Mesenchymal stem cell (in vitro differentiated cells and primary cell): Measurements from ENCODE around the gene THBD. TPM values are rescaled to one million over a fixed set of nuclear protein-coding genes. Genes with fewer than 3 reads are reported as not detected.

Experiments used
- DNase-seq: peaks from one replicate; pipeline ENCODE4 v3.0.0-alpha.2; 2013
- H2AFZ ChIP-seq: one replicate; pipeline ENCODE4 v1.6.1; 2013; ENCODE audit warnings: low read depth, mild to moderate bottlenecking, control low read depth, inconsistent platforms, low read length, moderate library complexity
- H2AK5ac ChIP-seq: 2 replicates; pipeline ENCODE4 v1.6.1; 2013; ENCODE audit warnings: low read length, moderate library complexity, mild to moderate bottlenecking, inconsistent platforms; ENCODE audit not compliant: severe bottlenecking
- H2BK120ac ChIP-seq: one replicate; pipeline ENCODE4 v1.6.1; 2013; ENCODE audit warnings: low read depth, mild to moderate bottlenecking, inconsistent platforms, low read length, moderate library complexity
- H2BK12ac ChIP-seq, 2 experiments: one replicate each; pipeline ENCODE4 v1.6.1; 2013; ENCODE audit warnings: inconsistent platforms in 2 of 2, low read length in 2 of 2, mild to moderate bottlenecking in 2 of 2, moderate library complexity in 2 of 2, control low read depth in 1 of 2
- H2BK15ac ChIP-seq: one replicate; pipeline ENCODE4 v1.6.1; 2013; ENCODE audit warnings: mild to moderate bottlenecking, low read depth, inconsistent platforms; ENCODE audit not compliant: poor library complexity, severe bottlenecking
- H2BK5ac ChIP-seq: 2 replicates; pipeline ENCODE4 v1.6.1; 2013; ENCODE audit warnings: low read depth, mild to moderate bottlenecking, low read length, control low read depth, inconsistent platforms; ENCODE audit not compliant: poor library complexity, severe bottlenecking
- H3K14ac ChIP-seq, 2 experiments: one replicate each; pipeline ENCODE4 v1.6.1; 2013; ENCODE audit warnings: inconsistent platforms in 2 of 2, low read length in 2 of 2, control low read depth in 1 of 2, mild to moderate bottlenecking in 1 of 2, moderate library complexity in 1 of 2
- H3K18ac ChIP-seq, 2 experiments: one replicate each; pipeline ENCODE4 v1.6.1; 2013; ENCODE audit warnings: inconsistent platforms in 2 of 2, low read length in 2 of 2, control low read depth in 1 of 2, low read depth in 1 of 2, mild to moderate bottlenecking in 1 of 2
- H3K23ac ChIP-seq, 2 experiments: one replicate each; pipeline ENCODE4 v1.6.1; 2013; ENCODE audit warnings: inconsistent platforms in 2 of 2, low read length in 2 of 2, mild to moderate bottlenecking in 2 of 2, moderate library complexity in 2 of 2, control low read depth in 1 of 2
- H3K27ac ChIP-seq: 2 replicates; pipeline ENCODE4 v1.5.1; 2013; ENCODE audit warnings: mild to moderate bottlenecking, moderate library complexity, low read length, control low read depth, inconsistent platforms; ENCODE audit not compliant: poor library complexity, severe bottlenecking
- H3K27me3 ChIP-seq, 2 experiments: 2 replicates each; pipeline versions ENCODE4 v1.6.1 to v1.7.0; 2013; ENCODE audit warnings: low read length in 2 of 2, mild to moderate bottlenecking in 2 of 2, moderate library complexity in 2 of 2, control low read depth in 1 of 2, inconsistent platforms in 1 of 2; ENCODE audit not compliant: control insufficient read depth in 1 of 2, insufficient read depth in 1 of 2
- H3K36me3 ChIP-seq, 2 experiments: 2 replicates each; pipeline versions ENCODE4 v1.6.1 to v1.7.0; 2013; ENCODE audit warnings: low read length in 2 of 2, control low read depth in 1 of 2, inconsistent platforms in 1 of 2, low read depth in 1 of 2, mild to moderate bottlenecking in 1 of 2; ENCODE audit not compliant: insufficient read depth in 2 of 2, control insufficient read depth in 1 of 2
- H3K4ac ChIP-seq, 2 experiments: one replicate each; pipeline ENCODE4 v1.6.1; 2013; ENCODE audit warnings: inconsistent platforms in 2 of 2, low read length in 2 of 2, mild to moderate bottlenecking in 2 of 2, moderate library complexity in 2 of 2, control low read depth in 1 of 2, low read depth in 1 of 2
- H3K4me1 ChIP-seq: 2 replicates; pipeline ENCODE4 v1.6.1; 2013; ENCODE audit warnings: low read depth, low read length, control low read depth; ENCODE audit not compliant: control insufficient read depth, insufficient read depth
- H3K4me2 ChIP-seq: 2 replicates; pipeline ENCODE4 v1.6.1; 2013; ENCODE audit warnings: low read length, mild to moderate bottlenecking, inconsistent platforms; ENCODE audit not compliant: poor library complexity, severe bottlenecking
- H3K4me3 ChIP-seq, 2 experiments: 2 replicates each; pipeline versions ENCODE4 v1.5.1 to v1.7.0; 2013; ENCODE audit warnings: low read length in 2 of 2, mild to moderate bottlenecking in 2 of 2, control low read depth in 1 of 2, low read depth in 1 of 2; ENCODE audit not compliant: insufficient read depth in 1 of 2
- H3K79me1 ChIP-seq: replicated peaks from 2 replicates; pipeline ENCODE4 v1.6.1; 2013; ENCODE audit warnings: mild to moderate bottlenecking, control low read depth, low read length, inconsistent platforms; ENCODE audit not compliant: poor library complexity, severe bottlenecking
- H3K9ac ChIP-seq: 2 replicates; pipeline ENCODE4 v1.7.0; 2013; ENCODE audit warnings: mild to moderate bottlenecking, low read length, moderate library complexity
- H3K9me3 ChIP-seq: 2 replicates; pipeline ENCODE4 v1.7.0; 2013; ENCODE audit warnings: mild to moderate bottlenecking, low read length; ENCODE audit not compliant: control insufficient read depth
- H4K8ac ChIP-seq: one replicate; pipeline ENCODE4 v1.6.1; 2013; ENCODE audit warnings: inconsistent platforms, mild to moderate bottlenecking, low read length, moderate library complexity
- H4K91ac ChIP-seq: one replicate; pipeline ENCODE4 v1.6.1; 2013; ENCODE audit warnings: mild to moderate bottlenecking, low read length, inconsistent platforms
- WGBS: methylation state at CpG from one replicate; pipeline ENCODE4 v1.1.7; 2013; ENCODE audit warnings: mixed read lengths; 5-methylcytosine and 5-hydroxymethylcytosine counted together
- polyA plus RNA-seq, 2 experiments: library from polyadenylated mRNA; stranded (reverse); fragments of 200-250 nt; gene quantifications; one replicate each; pipeline ENCODE4 v1.2.3, GENCODE V29; 2013

THBD gene
- polyA plus RNA-seq (2013, experiment 1 of 2), result 9.7 TPM
- 9.8 TPM for polyA plus RNA-seq (2013, experiment 2 of 2)

GRCh38 chr20:23049201-23050075, at the start of gene THBD:
Gene THBD (minus strand): TSS chr20:23049672. CDS start chr20:23049504, 168 bp downstream.
- peak; percentile 86 for DNase-seq
- H3K14ac ChIP-seq, result no peak within 1 kb of the TSS
- peak within 1 kb of the TSS; percentile 92 for H3K9ac ChIP-seq
- no peak within 1 kb of the TSS for H2AK5ac ChIP-seq
- H3K27ac ChIP-seq, result peak within 1 kb of the TSS; percentile 8
- H3K4ac ChIP-seq, result peak within 1 kb of the TSS; percentile 17 to 24
- H4K91ac ChIP-seq, result peak within 1 kb of the TSS; percentile 74
- peak within 1 kb of the TSS; percentile 59 for H4K8ac ChIP-seq
- H2BK15ac ChIP-seq, result peak within 1 kb of the TSS; percentile 52
- peak within 1 kb of the TSS; percentile 97 for H3K4me2 ChIP-seq
- no peaks in the 10 kb centered on the region for H3K27me3 ChIP-seq
- peak within 1 kb of the TSS; percentile 54 for H2AFZ ChIP-seq
- H2BK120ac ChIP-seq, result peak within 1 kb of the TSS; percentile 77
- no peak within 1 kb of the TSS for H2BK5ac ChIP-seq
- peak within 1 kb of the TSS; percentile 59 to 83 for H3K4me3 ChIP-seq
- peaks cover 36% of the 10 kb centered on the region for H3K4me1 ChIP-seq
- 1% methylated on average over 69 of the region's 79 CpGs for WGBS
- peak within 1 kb of the TSS in 1 of 2 experiments; percentile 82 for H2BK12ac ChIP-seq
- peak within 1 kb of the TSS; percentile 78 to 86 for H3K18ac ChIP-seq
- peaks cover 7% of the 10 kb centered on the region for H3K79me1 ChIP-seq
- peaks cover 4 to 28% of the 10 kb centered on the region in 2 experiments for H3K36me3 ChIP-seq
- H3K23ac ChIP-seq, result peak within 1 kb of the TSS in 1 of 2 experiments; percentile 23
- H3K9me3 ChIP-seq, result no peaks in the 10 kb centered on the region

- no peak overlapping the region for H2BK120ac ChIP-seq
- DNase-seq, result no peak
- H3K18ac ChIP-seq, result no peak overlapping the region
- H4K91ac ChIP-seq, result no peak overlapping the region
- no peak overlapping the region for H3K4ac ChIP-seq
- no peak overlapping the region for H3K4me2 ChIP-seq
- H2AK5ac ChIP-seq, result no peak overlapping the region
- 91% methylated on average over 14 of the region's 16 CpGs for WGBS
- H3K36me3 ChIP-seq, result no peaks in the 10 kb centered on the region
- no peaks in the 10 kb centered on the region for H3K4me1 ChIP-seq
- no peak overlapping the region for H2AFZ ChIP-seq
- H3K27me3 ChIP-seq, result peaks cover 11 to 26% of the 10 kb centered on the region in 2 experiments
- H3K23ac ChIP-seq, result no peak overlapping the region
- H2BK5ac ChIP-seq, result no peak overlapping the region
- H3K14ac ChIP-seq, result no peak overlapping the region
- H2BK12ac ChIP-seq, result no peak overlapping the region
- no peak overlapping the region for H3K4me3 ChIP-seq
- no peaks in the 10 kb centered on the region for H3K9me3 ChIP-seq
- no peak overlapping the region for H3K27ac ChIP-seq
- no peak overlapping the region for H3K9ac ChIP-seq
- H2BK15ac ChIP-seq, result peak overlapping the region; percentile 17
- peak overlapping the region; percentile 14 for H4K8ac ChIP-seq
- no peaks in the 10 kb centered on the region for H3K79me1 ChIP-seq
These were observed 48.4 kb upstream of the THBD start for GRCh38 chr20:23097636-23098580.

- Histone ChIP-seq H4K91ac (peak overlapping the region; percentile 10), H3K36me3 (no peaks in the 10 kb centered on the region), H4K8ac (no peak overlapping the region), H2BK5ac (no peak overlapping the region), H3K9me3 (no peaks in the 10 kb centered on the region), H2AFZ (no peak overlapping the region), H3K27me3 (peaks cover 12 to 26% of the 10 kb centered on the region in 2 experiments), H3K4me2 (no peak overlapping the region), H3K27ac (no peak overlapping the region), H3K18ac (no peak overlapping the region), H2BK12ac (no peak overlapping the region), H3K4me3 (no peak overlapping the region), H2BK15ac (no peak overlapping the region), H2AK5ac (no peak overlapping the region), H3K9ac (no peak overlapping the region), H3K4ac (peak overlapping the region in 1 of 2 experiments; percentile 59), H3K4me1 (no peaks in the 10 kb centered on the region), H3K79me1 (no peaks in the 10 kb centered on the region), H2BK120ac (no peak overlapping the region), H3K23ac (no peak overlapping the region), H3K14ac (no peak overlapping the region)
- 91% methylated on average over 10 of the region's 11 CpGs for WGBS
- no peak for DNase-seq
These were observed 47.6 kb upstream of the THBD start for GRCh38 chr20:23096986-23097520.
